NK-92 treated with Interleukin-12 subunit alpha and Interleukin-12 subunit beta, amount 100 ng/mL, for 24 hours (cell line): ENCODE data around the gene STAU1.
"Not testable (repeated sequence)": the region's sequence is repeated elsewhere in the genome, so short reads cannot be mapped to it uniquely, and the experiment has no call there.

Source experiments
- DNase-seq: peaks from one replicate; lab custom pipeline; 2025; lab: John Stamatoyannopoulos, UW

The STAU1 gene

GRCh38 chr20:49166534-49167449 is 21.3 kb downstream of the STAU1 start:
- DNase-seq = no peak

GRCh38 chr20:49165611-49166010 is 22.5 kb downstream of the STAU1 start:
- no peak for DNase-seq

GRCh38 chr20:49163696-49164095 is 24.4 kb downstream of the STAU1 start:
- no peak for DNase-seq

GRCh38 chr20:49161428-49162152 is 26.5 kb downstream of the STAU1 start:
- no peak for DNase-seq

DNA sequence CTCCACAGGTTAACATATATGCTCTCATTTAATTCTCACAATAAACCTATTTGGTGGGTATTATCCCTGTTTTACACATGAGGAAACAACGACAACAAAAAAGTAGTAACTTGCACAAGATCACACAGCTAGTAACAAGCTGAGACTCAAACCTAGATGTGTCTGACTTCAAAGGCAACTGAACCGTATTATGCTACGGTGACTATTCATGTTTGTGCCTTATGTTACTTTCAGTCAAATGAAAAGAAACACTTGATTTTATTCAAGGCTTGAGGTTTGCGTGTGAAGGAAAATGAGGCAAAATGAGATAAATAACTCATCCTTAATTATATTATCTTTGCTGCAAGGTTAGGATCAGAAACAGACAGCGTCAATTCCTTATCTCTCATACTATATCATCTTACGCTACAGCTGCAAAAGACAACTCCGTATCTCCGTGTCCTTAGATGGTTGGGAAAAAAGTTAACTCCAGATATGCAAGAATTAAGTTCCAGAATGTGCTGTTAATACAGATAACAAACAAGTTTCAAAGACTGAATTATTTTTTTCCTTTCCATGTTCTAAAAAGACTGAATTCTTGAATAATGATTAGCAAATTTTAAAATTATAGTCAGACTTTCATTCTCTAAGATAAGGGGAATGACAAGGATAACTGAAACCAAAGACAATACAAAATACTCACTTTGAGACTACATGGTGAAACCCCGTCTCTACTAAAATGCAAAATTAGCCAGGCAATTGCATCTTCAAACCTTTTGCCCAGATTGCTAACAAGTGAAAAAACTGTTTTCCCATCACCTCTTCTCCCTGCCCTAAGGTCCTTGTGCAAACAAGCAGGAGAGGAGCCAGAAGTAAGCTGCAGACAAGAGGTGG is 27.8 kb downstream of the STAU1 start:
- DNase-seq = no peak

DNA sequence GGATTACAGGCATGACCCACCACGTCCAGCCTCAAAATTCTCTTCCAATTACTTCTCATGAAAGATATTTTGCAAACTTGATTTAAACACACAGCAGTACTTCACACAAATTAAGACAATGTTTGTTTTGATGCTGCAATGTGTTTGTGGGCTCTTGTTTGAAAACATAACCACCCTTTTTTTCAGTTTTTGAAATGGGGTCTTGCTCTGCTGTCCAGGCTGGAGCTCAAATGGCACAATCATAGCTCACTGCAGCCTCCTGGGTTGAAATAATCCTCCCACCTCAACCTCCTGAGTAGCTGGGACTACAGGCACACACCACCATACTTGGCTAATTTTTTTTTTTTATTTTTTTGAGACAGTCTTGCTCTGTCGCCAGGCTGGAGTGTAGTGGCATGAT is 31.0 kb downstream of the STAU1 start:
- no peak for DNase-seq

- no peak for DNase-seq
Observed at GRCh38 chr20:49156481-49156880, 31.7 kb downstream of the STAU1 start.

DNA sequence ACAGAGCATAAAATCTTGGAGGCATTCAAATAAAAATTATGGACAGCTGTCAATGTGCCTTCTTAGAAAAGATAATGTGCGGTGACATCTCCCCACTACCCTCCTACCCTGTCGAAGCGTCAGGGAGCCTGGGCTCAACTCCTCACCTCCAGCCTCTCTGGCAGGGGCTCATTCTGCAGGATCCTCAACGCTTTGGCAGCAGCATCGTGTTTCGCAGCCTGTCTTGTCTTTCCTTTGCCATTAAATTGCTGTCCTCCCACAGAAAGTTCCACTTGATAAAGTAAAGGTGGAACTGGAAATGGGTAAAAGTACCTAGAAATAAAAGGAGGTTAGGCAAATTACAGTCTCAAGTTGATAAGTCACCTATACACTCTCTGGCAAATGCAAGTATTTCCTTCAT is 36.7 kb downstream of the STAU1 start:
- DNase-seq = no peak

DNA sequence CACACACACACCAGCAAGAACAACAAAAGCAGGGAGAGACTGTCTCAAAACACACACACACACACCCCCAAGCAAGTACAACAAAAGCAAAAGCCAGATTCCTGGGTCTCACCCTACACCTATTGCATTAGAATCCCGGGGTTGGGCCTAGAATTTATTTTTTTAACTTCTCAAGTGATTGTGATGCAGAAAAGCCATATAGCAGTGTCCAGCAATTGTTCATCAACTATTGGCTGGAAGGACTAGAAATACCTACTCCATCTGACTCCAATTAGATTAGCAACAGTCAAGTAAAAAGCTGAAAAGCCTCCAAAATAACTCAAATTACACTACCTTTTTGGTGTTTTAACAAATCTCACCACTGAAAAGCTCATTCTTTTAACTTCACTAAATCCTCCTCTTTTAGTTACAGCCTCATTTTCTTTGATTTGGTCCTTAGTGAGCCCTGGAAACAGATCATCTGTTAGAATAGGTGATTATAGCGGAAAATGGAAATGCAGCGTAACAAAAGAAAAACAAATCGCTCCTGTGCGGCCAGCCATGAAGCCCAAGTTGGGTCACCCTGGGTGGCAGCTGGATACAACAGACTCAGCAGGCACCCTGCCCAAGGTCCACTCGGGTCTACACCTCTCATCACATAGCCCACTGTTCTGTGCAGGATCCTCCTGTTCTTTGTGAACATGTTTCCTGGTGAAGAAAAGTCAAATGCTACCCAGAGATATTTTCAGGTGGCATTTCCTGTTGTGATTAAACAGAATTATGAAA is 38.7 kb downstream of the STAU1 start:
- no peak for DNase-seq

DNA sequence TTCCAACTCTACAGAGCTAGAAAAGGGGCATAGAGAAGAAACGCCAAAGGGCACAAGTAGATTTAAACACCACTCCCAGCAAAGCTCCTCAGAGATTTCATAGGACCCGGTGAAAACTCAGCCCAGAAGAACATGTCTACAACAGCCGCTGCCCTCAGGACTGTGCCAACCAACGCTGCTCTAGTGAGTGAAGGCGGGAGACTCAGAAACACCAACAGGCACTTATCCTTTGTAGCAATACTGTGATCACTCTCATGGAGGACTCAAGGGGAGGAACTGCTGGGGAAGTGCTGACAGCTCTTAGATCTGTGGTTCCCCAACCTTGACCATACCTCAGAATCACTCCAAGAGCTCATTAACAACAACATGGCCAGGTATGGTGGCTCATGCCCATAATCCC is 39.5 kb downstream of the STAU1 start:
- no peak for DNase-seq

DNA sequence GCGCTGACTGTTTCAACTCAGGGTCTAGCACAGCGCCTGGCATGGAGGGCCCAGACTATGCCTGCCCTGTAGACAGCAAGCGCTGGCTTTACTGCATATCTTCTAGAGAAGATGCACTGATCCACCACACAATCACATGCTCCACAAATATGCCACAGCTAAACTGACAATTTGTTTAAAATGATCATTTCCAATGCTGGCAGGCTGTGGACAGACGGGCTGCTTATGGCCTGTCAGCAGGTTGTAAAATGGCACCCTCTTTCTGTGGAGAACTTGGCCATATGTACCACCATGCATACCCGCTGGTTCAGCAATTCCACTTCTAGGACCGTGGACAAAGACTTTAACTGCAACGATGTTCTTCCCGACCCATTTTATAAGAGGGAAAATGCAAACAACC is 40.8 kb downstream of the STAU1 start:
- DNase-seq = no peak

- DNase-seq = no peak
Observed at GRCh38 chr20:49146442-49147225, 41.5 kb downstream of the STAU1 start.

DNA sequence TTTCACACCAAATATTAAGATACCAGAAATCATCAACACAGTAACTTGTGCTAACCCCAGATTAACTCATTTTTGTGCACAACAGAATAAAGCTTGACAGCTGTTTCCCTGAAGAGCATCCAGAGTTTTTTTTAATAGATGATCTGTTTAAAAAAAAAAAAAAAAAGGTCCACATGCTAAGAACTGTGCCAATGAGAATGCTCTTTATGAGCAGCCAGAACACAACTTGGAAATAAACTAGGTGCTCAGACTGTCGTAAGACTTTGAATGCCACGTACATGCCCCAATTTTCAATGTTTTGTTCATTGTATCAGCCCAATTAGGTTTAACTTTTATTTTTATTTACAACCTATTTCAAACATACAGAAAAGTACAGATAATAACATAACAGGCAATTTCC is 47.3 kb downstream of the STAU1 start:
- DNase-seq = no peak

- DNase-seq = no peak
Observed at GRCh38 chr20:49140411-49140810, 47.7 kb downstream of the STAU1 start.

DNA sequence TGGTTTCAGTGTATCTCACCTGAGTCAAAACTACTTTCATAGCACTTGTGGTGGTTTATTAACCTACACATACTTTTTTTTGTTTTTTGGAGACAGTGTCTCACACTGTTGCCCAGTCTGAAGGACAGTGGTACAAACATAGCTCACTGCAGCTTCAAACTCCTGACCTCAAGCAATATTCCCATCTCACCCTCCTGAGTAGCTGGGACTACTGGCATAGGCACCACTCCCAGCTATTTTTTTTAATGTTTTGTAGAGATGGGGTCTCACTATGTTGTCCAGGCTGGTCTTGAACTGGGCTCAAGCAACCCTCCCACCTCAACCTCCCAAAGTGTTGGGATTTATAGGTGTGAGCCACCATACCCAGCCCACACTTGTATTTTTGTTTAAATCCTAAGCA is 49.7 kb downstream of the STAU1 start:
- DNase-seq = no peak

DNA sequence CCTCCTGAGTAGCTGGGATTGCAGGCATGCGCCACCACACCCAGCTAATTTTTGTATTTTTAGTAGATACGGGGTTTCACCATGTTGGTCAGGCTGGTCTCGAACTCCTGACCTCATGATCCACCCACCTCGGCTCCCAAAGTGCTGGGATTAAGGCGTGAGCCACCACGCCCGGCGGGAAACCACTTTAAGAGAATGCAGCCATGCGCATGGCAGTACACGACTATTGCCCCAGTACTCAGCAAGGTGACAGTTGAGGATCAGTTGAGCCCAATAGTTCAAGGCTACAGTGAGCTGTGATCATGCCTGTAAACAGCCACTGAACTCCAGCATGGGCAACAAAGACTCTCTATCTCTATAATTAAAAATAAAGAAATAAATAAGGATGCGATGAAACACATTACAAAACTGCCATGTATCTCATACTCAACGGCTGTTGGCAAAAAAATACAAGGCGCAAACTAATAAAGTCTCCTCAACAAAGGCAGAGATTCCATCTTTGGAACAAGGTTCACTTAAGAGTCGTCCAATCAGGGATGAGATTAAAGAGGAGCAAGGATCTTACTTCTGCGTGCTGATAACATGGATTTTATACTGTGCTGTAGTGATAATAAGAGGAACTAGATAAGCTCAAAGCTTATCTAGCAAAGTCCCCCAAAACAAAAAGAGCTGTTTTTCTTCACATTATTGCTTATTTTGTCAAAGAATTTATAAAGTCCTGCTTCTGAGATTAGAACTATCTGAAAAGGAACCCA is 51.1 kb downstream of the STAU1 start:
- no peak for DNase-seq

- DNase-seq = not testable (repeated sequence)
Observed at GRCh38 chr20:49134797-49135196, 53.3 kb downstream of the STAU1 start.

GRCh38 chr20:49133571-49133970 is 54.6 kb downstream of the STAU1 start:
- DNase-seq = no peak

GRCh38 chr20:49132995-49133478 is 55.1 kb downstream of the STAU1 start:
- DNase-seq = no peak

DNA sequence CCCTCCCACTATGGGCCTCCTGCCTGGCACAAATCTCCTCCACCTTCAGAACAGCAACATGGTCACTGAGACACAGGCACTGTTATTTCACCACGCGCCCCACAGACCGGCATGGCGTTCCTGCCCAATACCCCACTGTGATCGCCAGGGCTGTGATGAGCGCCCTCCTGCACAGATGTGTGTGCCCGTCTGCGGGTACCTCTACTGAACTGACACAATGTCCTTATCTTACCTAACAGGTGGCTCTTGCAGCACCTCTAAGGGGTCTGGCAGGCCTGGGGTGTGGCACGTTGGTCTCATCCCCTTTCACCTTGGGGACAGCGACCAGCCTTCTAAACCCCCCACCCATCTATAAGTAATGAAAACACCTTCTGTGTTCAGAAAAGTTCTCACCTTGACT is 64.2 kb downstream of the STAU1 start:
- DNase-seq = no peak
